Liver (tissue), 9 donors: ENCODE results near the gene CRYGB. TPM values are rescaled to one million over a fixed set of nuclear protein-coding genes. Genes with fewer than 3 reads are reported as not detected.

Source experiments
- DNase-seq: peaks from one replicate; pipeline ENCODE4 v3.0.0-alpha.2; 2017; ENCODE audit warnings: low spot score
- H3K27ac ChIP-seq, 2 donors: one replicate each; pipeline ENCODE4 v1.7.0; 2013; ENCODE audit warnings: inconsistent platforms in 2 of 2, low read length in 2 of 2, control low read depth in 1 of 2, low read depth in 1 of 2, mild to moderate bottlenecking in 1 of 2
- H3K27me3 ChIP-seq, 4 donors: one replicate each; pipeline versions ENCODE4 v1.6.1 to v1.7.0; 2013; ENCODE audit warnings: low read length in 3 of 4, inconsistent platforms in 1 of 4, mild to moderate bottlenecking in 1 of 4, moderate library complexity in 1 of 4; ENCODE audit not compliant: control insufficient read depth in 4 of 4, insufficient read depth in 4 of 4
- H3K36me3 ChIP-seq, 4 donors: one replicate each; pipeline versions ENCODE4 v1.6.1 to v1.7.0; 2013; ENCODE audit warnings: low read length in 3 of 4, mild to moderate bottlenecking in 3 of 4, low read depth in 1 of 4, moderate library complexity in 1 of 4; ENCODE audit not compliant: control insufficient read depth in 4 of 4, insufficient read depth in 3 of 4
- H3K4me1 ChIP-seq, 4 donors: one replicate each; pipeline versions ENCODE4 v1.6.1 to v1.7.0; 2013; ENCODE audit warnings: low read length in 3 of 4, mild to moderate bottlenecking in 3 of 4, moderate library complexity in 1 of 4; ENCODE audit not compliant: control insufficient read depth in 4 of 4, insufficient read depth in 4 of 4
- H3K4me3 ChIP-seq, 3 donors: one replicate each; pipeline versions ENCODE4 v1.6.1 to v1.7.0; 2013; ENCODE audit warnings: low read length in 3 of 3, control low read depth in 1 of 3, low read depth in 1 of 3, mild to moderate bottlenecking in 1 of 3
- H3K9ac ChIP-seq, 2 donors: one replicate each; pipeline ENCODE4 v1.7.0; 2013; ENCODE audit warnings: low read length in 2 of 2, mild to moderate bottlenecking in 2 of 2, moderate library complexity in 2 of 2, control low read depth in 1 of 2, low read depth in 1 of 2
- H3K9me3 ChIP-seq, 4 donors: one replicate each; pipeline versions ENCODE4 v1.6.1 to v1.7.0; 2013; ENCODE audit warnings: low read length in 3 of 4; ENCODE audit not compliant: control insufficient read depth in 4 of 4
- ATF3 ChIP-seq: IDR thresholded peaks from 2 replicates; pipeline ENCODE4 v1.6.1; 2016; ENCODE audit warnings: antibody characterized with exemption
- CTCF ChIP-seq: fragments of 150-350 bp; IDR thresholded peaks from 2 replicates; pipeline ENCODE4 v1.5.1; 2017; ENCODE audit warnings: improper control_type of control experiment, low read depth, low read length; ENCODE audit not compliant: missing input control
- EGR1 ChIP-seq, 2 donors: IDR thresholded peaks; 2 replicates each; pipeline ENCODE4 v1.6.1; 2016 to 2018; ENCODE audit warnings: antibody characterized with exemption in 2 of 2, low read depth in 2 of 2
- FOXA1 ChIP-seq: IDR thresholded peaks from 2 replicates; pipeline ENCODE4 v1.6.1; 2016; ENCODE audit warnings: antibody characterized with exemption
- FOXA2 ChIP-seq: IDR thresholded peaks from 2 replicates; pipeline ENCODE4 v1.6.1; 2016; ENCODE audit warnings: antibody characterized with exemption
- GABPA ChIP-seq, 2 donors: IDR thresholded peaks in 1 of 2; conservative IDR thresholded peaks in 1 of 2; 2 replicates each; pipeline ENCODE4 v1.6.1; 2016; ENCODE audit warnings: antibody characterized with exemption in 2 of 2, mild to moderate bottlenecking in 1 of 2, moderate library complexity in 1 of 2
- HNF4A ChIP-seq, 2 donors: conservative IDR thresholded peaks; 2 replicates each; pipeline ENCODE4 v1.6.1; 2016; ENCODE audit warnings: antibody characterized with exemption in 2 of 2, mild to moderate bottlenecking in 2 of 2
- HNF4G ChIP-seq: IDR thresholded peaks from 2 replicates; pipeline ENCODE4 v1.6.1; 2016; ENCODE audit warnings: antibody characterized with exemption
- JUND ChIP-seq, 2 donors: IDR thresholded peaks; 2 replicates each; pipeline ENCODE4 v1.6.1; 2016; ENCODE audit warnings: antibody characterized with exemption in 2 of 2
- NR2F2 ChIP-seq: IDR thresholded peaks from 2 replicates; pipeline ENCODE4 v1.6.1; 2016; ENCODE audit warnings: antibody characterized with exemption
- RAD21 ChIP-seq, 2 donors: IDR thresholded peaks; 2 replicates each; pipeline ENCODE4 v1.6.1; 2016; ENCODE audit warnings: antibody characterized with exemption in 2 of 2, mild to moderate bottlenecking in 2 of 2
- REST ChIP-seq: IDR thresholded peaks from 2 replicates; pipeline ENCODE4 v1.6.1; 2016; ENCODE audit warnings: antibody characterized with exemption, mild to moderate bottlenecking
- RXRA ChIP-seq, 2 donors: IDR thresholded peaks; 2 replicates each; pipeline ENCODE4 v1.6.1; 2017 to 2018; ENCODE audit warnings: antibody characterized with exemption in 2 of 2, mild to moderate bottlenecking in 1 of 2
- SP1 ChIP-seq: IDR thresholded peaks from 2 replicates; pipeline ENCODE4 v1.6.1; 2018; ENCODE audit warnings: antibody characterized with exemption, mild to moderate bottlenecking
- TAF1 ChIP-seq: conservative IDR thresholded peaks from 2 replicates; pipeline ENCODE4 v1.6.1; 2016; ENCODE audit warnings: antibody characterized with exemption, mild to moderate bottlenecking
- ZBTB33 ChIP-seq: IDR thresholded peaks from 2 replicates; pipeline ENCODE4 v1.6.1; 2016; ENCODE audit warnings: antibody characterized with exemption
- WGBS: extraction: QIAGEN DNeasy Blood & Tissue Kit; methylation state at CpG from one replicate; pipeline ENCODE4 v1.1.7; 2013; 5-methylcytosine and 5-hydroxymethylcytosine counted together
- polyA plus RNA-seq, 2 donors: library from polyadenylated mRNA; stranded (reverse) in 1 of 2; unstranded in 1 of 2; fragments of 200-250 nt in 1 of 2; fragments of >200 nt in 1 of 2; fragmentation: Nextera tagmentation in 1 of 2; extraction: Ambion mirVana in 1 of 2; gene quantifications; one replicate each; pipeline versions ENCODE4 v1.2.1 to v1.2.3, GENCODE V29; 2013 to 2015
- total RNA-seq, 2 donors: library from RNA; depleted of rRNA; stranded (reverse); fragments of >200 nt; gene quantifications; one replicate each; pipeline ENCODE4 v1.2.3, GENCODE V29; 2014
- TF ChIP-seq, protein P1 (sequence below): IDR thresholded peaks from 2 replicates; pipeline ENCODE4 v1.6.1; 2016; ENCODE audit warnings: antibody characterized with exemption
- donor health status: healthy.
- donor health status: healthy.
- donor health status: healthy.
- donor health status: healthy.
- donor health status: healthy.

Gene CRYGB
- total and polyA plus RNA-seq, 4 donors: not detected

- TF ChIP-seq REST (no peak), ZBTB33 (no peak), FOXA2 (peak; percentile 44), EGR1 (IDR thresholded peaks at IDR 0.05; ENCODE audit: low read depth in 2 of 2) (no peak), HNF4A (conservative IDR thresholded peaks at IDR 0.05) (peak; percentile 86 to 89)
- TF ChIP-seq, protein P1, sequence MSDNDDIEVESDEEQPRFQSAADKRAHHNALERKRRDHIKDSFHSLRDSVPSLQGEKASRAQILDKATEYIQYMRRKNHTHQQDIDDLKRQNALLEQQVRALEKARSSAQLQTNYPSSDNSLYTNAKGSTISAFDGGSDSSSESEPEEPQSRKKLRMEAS: no peak
Measured at GRCh38 chr2:208183972-208184705, 38.2 kb upstream of the CRYGB start (continued).

DNA sequence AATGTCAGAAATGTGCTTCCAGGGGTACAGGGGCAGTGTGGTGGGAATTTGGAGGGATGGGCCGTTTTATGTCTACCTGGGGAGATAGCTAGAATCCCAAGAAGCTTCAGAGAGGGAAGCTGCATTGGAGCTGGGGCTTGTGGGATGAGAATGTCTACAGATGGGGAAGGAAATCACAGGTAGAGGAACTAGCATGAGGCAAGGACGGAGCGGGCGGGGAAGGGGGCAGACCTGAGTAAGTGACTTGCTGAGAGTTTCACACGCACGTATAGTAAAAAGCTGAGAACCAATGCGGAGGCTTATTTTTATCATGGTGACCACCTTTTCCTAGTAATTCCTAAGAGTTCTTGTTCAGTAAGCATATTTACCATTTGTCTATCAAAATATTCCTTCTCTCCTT, 37.6 kb upstream of the CRYGB start:
- Histone ChIP-seq H3K4me1 (peaks cover 0 to 10% (median 7%) of the 10 kb centered on the region in 4 donors), H3K27me3 (no peaks in the 10 kb centered on the region), H3K27ac (peak overlapping the region; percentile 29 to 60), H3K36me3 (no peaks in the 10 kb centered on the region), H3K9me3 (no peaks in the 10 kb centered on the region), H3K4me3 (no peak overlapping the region), H3K9ac (no peak overlapping the region)
- 58% methylated on average over 7 of the region's 7 CpGs for WGBS
- TF ChIP-seq ZBTB33 (no peak), RAD21 (IDR thresholded peaks at IDR 0.05) (no peak), GABPA (IDR thresholded peaks at IDR 0.05 in 1 of 2, conservative IDR thresholded peaks at IDR 0.05 in 1 of 2) (no peak), CTCF (no peak), EGR1 (IDR thresholded peaks at IDR 0.05; ENCODE audit: low read depth in 2 of 2) (no peak), SP1 (no peak), NR2F2 (no peak), FOXA2 (no peak), ATF3 (no peak), JUND (IDR thresholded peaks at IDR 0.05) (no peak), HNF4A (conservative IDR thresholded peaks at IDR 0.05) (no peak), REST (no peak), TAF1 (no peak), RXRA (IDR thresholded peaks at IDR 0.05) (no peak), FOXA1 (no peak), HNF4G (no peak)
- TF ChIP-seq, protein P1: no peak
- no peak for DNase-seq
